ENCODE measurements around the gene PRDM5.

DNA sequence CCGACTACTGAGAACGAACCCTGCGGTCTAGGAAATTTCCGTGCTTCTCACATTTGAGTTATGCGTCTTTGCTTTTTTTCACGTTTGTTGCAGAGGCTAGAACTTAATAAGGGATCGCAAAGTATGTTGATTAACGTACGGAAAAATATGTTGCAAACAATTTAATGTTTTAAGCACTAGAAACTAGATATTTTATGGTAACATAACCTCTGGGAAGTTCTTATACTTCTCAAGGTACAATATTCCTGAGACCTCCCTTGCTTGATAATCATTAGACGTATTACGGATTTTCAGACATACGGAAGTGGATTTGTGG, 639 bp upstream of the PRDM5 start:
- TF ChIP-seq, protein P1, sequence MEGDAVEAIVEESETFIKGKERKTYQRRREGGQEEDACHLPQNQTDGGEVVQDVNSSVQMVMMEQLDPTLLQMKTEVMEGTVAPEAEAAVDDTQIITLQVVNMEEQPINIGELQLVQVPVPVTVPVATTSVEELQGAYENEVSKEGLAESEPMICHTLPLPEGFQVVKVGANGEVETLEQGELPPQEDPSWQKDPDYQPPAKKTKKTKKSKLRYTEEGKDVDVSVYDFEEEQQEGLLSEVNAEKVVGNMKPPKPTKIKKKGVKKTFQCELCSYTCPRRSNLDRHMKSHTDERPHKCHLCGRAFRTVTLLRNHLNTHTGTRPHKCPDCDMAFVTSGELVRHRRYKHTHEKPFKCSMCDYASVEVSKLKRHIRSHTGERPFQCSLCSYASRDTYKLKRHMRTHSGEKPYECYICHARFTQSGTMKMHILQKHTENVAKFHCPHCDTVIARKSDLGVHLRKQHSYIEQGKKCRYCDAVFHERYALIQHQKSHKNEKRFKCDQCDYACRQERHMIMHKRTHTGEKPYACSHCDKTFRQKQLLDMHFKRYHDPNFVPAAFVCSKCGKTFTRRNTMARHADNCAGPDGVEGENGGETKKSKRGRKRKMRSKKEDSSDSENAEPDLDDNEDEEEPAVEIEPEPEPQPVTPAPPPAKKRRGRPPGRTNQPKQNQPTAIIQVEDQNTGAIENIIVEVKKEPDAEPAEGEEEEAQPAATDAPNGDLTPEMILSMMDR (optimal IDR thresholded peaks at IDR 0.05 in 1 of 3, IDR thresholded peaks at IDR 0.05 in 1 of 3, conservative IDR thresholded peaks at IDR 0.05 in 1 of 3; ENCODE audit: extremely low read depth in 1 of 3, insufficient read depth in 2 of 3, low read length in 3 of 3), result no peak
- TF ChIP-seq EZH2 (IDR thresholded peaks at IDR 0.05; ENCODE audit: low read length), result no peak

Data from keratinocyte (primary cell).